Right lung (tissue), 5 donors: ENCODE results near the gene PALM. TPM values are rescaled to one million over a fixed set of nuclear protein-coding genes. Genes with fewer than 3 reads are reported as not detected.

Source experiments
- polyA plus RNA-seq, 5 donors: library from polyadenylated mRNA; unstranded; fragments of 120-200 nt; gene quantifications; one replicate each; pipeline versions ENCODE4 v1.2.1 to v1.2.3, GENCODE V29; 2013; ENCODE audit warnings: inconsistent platforms in 1 of 5, low replicate concordance in 1 of 5; ENCODE audit not compliant: insufficient read length in 5 of 5, insufficient read depth in 1 of 5

PALM gene
- polyA plus RNA-seq, 5 donors, result 32.5 to 62.8 (median 43.2) TPM

Other genes with a start within 250 kb of the PALM start
- 10 to 100 TPM; 13.3 to 30.9 (median 21.0) TPM for gene SHC2, start 247.9 kb upstream of the PALM start, polyA plus RNA-seq
- 10 to 100 TPM in 2 of 5 donors, 1 to 10 TPM in 3; 4.0 to 14.7 (median 6.2) TPM for gene MADCAM1, start 212.4 kb upstream of the PALM start, polyA plus RNA-seq
- 10 to 100 TPM in 1 of 5 donors, 1 to 10 TPM in 4; 4.0 to 15.5 (median 6.6) TPM for gene TPGS1, start 201.4 kb upstream of the PALM start, polyA plus RNA-seq
- gene CDC34, start 177.2 kb upstream of the PALM start, polyA plus RNA-seq, result 10 to 100 TPM; 43.5 to 68.9 (median 50.8) TPM
- 1 to 10 TPM in 1 of 5 donors, under 1 TPM in 4; 0.32 to 1.1 (median 0.76) TPM for gene GZMM, start 164.9 kb upstream of the PALM start, polyA plus RNA-seq
- 100 to 1,000 TPM; 219 to 458 (median 275) TPM for gene BSG, start 136.3 kb upstream of the PALM start, polyA plus RNA-seq
- gene HCN2, start 119.1 kb upstream of the PALM start, polyA plus RNA-seq, result under 1 TPM; 0.05 to 0.15 (median 0.13) TPM
- 10 to 100 TPM; 28.9 to 46.0 (median 43.0) TPM for gene POLRMT, start 75.4 kb upstream of the PALM start, polyA plus RNA-seq
- gene FGF22, start 69.1 kb upstream of the PALM start, polyA plus RNA-seq, result under 1 TPM; 0.19 to 0.57 (median 0.22) TPM
- 10 to 100 TPM; 13.8 to 33.6 (median 19.8) TPM for gene RNF126, start 45.7 kb upstream of the PALM start, polyA plus RNA-seq
- gene FSTL3, start 32.5 kb upstream of the PALM start, polyA plus RNA-seq, result 10 to 100 TPM in 3 of 5 donors, 1 to 10 TPM in 2; 7.0 to 17.2 (median 12.9) TPM
- gene PRSS57, start 13.5 kb upstream of the PALM start, polyA plus RNA-seq, result under 1 TPM in 4 of 5 donors, not detected in 1; 0.14 to 0.64 (median 0.39) TPM
- gene MISP, start 42.2 kb downstream of the PALM start, polyA plus RNA-seq, result 10 to 100 TPM in 2 of 5 donors, 1 to 10 TPM in 3; 5.7 to 17.2 (median 9.4) TPM
- 100 to 1,000 TPM; 294 to 375 (median 310) TPM for gene PTBP1, start 88.5 kb downstream of the PALM start, polyA plus RNA-seq
- gene PLPPR3, start 113.0 kb downstream of the PALM start, polyA plus RNA-seq, result 10 to 100 TPM in 1 of 5 donors, 1 to 10 TPM in 4; 3.0 to 13.7 (median 7.1) TPM
- 1 to 10 TPM; 1.4 to 4.4 (median 1.9) TPM for gene AZU1, start 118.9 kb downstream of the PALM start, polyA plus RNA-seq
- gene PRTN3, start 132.1 kb downstream of the PALM start, polyA plus RNA-seq, result 1 to 10 TPM; 1.4 to 3.4 (median 2.2) TPM
- 1 to 10 TPM in 2 of 5 donors, under 1 TPM in 3; 0.20 to 1.7 (median 0.75) TPM for gene ELANE, start 143.4 kb downstream of the PALM start, polyA plus RNA-seq
- gene CFD, start 150.7 kb downstream of the PALM start, polyA plus RNA-seq, result 10 to 100 TPM in 1 of 5 donors, 1 to 10 TPM in 4; 4.7 to 31.4 (median 6.3) TPM
- 10 to 100 TPM; 36.7 to 76.2 (median 51.0) TPM for gene MED16, start 184.3 kb downstream of the PALM start, polyA plus RNA-seq
- not detected for gene RNU6-9, start 184.5 kb downstream of the PALM start, polyA plus RNA-seq
- 10 to 100 TPM; 27.5 to 61.8 (median 37.1) TPM for gene R3HDM4, start 204.3 kb downstream of the PALM start, polyA plus RNA-seq
- gene KISS1R, start 208.4 kb downstream of the PALM start, polyA plus RNA-seq, result under 1 TPM in 1 of 5 donors, not detected in 4; 0.15 TPM
- 10 to 100 TPM; 17.0 to 28.0 (median 20.3) TPM for gene ARID3A, start 217.1 kb downstream of the PALM start, polyA plus RNA-seq